Measurements from ENCODE around the gene STAMBP. TPM values are rescaled to one million over a fixed set of nuclear protein-coding genes. Genes with fewer than 3 reads are reported as not detected.
"Not testable (repeated sequence)": the region's sequence is repeated elsewhere in the genome, so short reads cannot be mapped to it uniquely, and the experiment has no call there.

STAMBP gene
- polyA plus RNA-seq, 12 donors, result 20.9 to 52.3 (median 46.7) TPM; not detected in 1

GRCh38 chr2:73903313-73903712 lies 74.6 kb downstream of the STAMBP start:
- no peak for DNase-seq

DNA sequence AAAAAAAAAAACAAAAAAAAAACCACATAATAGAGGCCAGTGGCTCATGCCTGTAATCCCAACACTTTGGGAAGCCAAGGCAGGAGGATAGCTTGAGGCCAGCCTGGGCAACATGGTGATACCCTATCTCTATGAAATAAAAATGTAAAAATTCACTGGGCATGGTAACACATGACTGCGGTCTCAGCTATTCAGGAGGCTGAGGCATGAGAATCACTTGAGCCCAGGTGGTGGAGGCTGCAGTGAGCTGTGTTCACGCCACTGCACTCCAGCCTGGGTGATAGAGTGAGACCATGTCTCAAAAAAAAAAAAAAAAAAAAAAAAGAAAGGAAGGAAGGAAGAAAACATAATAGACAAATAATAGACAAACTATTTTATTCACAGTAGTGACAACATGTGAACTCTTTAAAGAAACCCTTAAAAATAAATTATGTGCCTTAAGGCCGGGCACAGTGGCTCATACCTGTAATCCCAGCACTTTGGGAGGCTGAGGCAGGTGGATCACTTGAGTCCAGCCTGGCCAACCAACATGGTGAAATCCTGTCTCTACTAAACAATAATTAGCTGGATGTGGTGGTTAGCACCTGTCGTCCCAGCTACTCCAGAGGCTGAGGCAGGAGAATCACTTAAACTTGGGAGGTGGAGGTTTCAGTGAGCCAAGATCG lies 75.3 kb downstream of the STAMBP start:
- not testable (repeated sequence) for DNase-seq

DNA sequence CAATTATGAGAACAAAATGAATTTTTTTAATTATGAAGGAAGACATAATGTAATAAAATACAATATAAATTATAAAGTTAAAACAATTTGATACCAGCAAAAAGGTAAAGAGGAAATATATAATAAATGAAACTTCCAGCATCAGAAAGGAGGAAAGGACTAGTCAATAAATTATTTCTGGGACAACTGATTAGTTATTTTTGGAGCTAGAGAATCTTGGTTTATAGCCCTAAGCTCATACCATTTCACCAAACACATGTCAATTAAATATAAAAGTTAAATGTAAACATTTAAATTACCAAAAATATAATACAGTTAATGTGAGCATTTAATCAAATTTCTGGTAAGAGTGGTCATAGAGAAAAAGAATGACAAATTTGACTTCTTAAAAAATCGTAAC lies 76.2 kb downstream of the STAMBP start:
- DNase-seq, result no peak

DNA sequence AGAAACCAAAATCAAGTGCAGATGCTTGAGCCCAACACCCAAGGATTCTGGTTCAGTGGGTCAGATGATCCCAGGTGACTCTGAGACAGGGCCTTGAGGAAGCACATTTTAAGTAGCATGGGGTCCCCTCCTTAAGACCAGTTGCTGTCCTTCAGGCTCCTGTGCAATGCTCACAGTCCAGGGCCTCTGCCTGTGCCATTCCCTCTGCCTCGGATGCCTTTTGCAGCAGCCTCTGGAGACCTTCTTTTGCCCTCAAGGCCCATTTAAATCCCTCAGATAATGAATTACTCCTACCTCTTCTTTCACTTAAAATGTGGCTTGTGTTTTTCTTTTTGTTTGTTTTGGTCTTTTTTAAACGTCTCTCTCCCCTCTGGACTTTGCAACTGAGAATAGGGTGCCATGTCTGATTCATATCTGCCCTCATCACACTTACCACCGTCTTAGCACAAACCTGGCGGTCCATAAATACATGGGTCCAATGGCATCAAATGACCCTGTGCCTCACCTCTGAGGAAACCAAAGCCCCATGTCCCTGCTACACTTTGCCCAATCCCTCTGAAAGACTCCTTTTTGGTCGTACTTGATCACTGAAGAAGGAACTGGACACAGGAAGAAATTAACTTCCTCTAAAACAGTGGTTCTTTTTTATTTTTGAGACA lies 78.2 kb downstream of the STAMBP start:
- no peak for DNase-seq

DNA sequence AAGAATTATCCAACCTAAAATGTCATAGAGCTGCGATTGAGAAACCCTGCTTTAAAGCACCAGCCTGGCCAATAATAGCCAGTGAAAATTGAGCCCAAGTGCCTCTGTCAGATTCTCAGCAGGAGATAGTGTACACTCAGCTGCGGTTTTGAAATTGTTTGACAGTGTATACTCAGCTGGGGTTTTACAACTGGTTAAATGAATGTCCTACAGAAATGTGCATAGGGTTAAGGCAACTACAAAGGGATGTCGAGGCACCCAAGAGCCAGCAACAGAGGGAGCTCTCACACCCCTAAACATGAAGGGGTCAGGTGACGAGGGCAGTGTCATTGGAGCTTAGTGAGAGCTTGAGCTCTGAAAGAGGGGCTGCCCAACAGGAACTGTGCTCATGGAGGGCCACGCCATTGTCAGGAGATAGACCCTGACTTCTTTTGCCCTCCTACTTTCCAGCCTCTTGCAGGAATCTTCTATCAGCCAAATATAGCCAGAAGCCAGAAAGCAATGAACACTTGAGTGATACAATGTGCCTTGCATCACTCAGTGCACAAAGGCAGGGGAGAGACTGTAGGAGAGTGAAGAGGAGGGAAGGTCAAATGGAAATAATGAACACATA lies 79.2 kb downstream of the STAMBP start:
- DNase-seq, result no peak

GRCh38 chr2:73908689-73909652 lies 80.2 kb downstream of the STAMBP start:
- no peak for DNase-seq

DNA sequence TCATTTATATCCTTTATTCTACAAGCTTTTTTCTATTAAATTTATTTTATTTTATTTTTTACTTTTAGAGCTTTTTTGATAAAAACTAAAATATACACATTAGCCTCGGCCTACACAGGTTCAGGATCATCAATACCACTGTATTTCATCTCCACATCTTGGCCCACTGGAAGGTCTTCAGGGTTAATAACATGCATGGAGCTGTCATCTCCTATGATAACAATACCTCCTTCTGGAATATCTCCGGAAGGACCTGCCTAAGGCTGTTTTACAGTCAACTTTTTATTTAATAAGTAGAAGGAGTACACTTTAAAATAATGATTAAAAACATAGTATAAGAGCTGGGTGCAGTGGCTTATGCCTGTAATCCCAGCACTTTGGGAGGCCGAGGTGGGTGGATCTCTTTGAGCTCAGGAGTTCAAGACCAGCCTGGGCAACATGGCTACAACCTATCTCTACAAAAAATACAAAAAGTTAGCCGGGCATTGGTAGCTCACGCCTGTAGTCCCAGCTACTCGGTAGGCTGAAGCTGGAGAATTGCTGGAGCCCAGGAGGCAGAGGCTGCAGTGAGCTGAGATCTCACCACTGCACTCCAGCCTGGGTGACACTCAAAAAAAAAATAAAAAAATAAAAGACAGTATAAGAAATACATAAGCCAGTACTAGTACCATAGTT lies 82.2 kb downstream of the STAMBP start:
- no peak for DNase-seq

GRCh38 chr2:73911548-73912208 lies 82.9 kb downstream of the STAMBP start:
- DNase-seq, result no peak

GRCh38 chr2:73913414-73914054 lies 84.8 kb downstream of the STAMBP start:
- DNase-seq, result no peak

- no peak for DNase-seq
These were observed 85.9 kb downstream of the STAMBP start for GRCh38 chr2:73914667-73915066.

DNA sequence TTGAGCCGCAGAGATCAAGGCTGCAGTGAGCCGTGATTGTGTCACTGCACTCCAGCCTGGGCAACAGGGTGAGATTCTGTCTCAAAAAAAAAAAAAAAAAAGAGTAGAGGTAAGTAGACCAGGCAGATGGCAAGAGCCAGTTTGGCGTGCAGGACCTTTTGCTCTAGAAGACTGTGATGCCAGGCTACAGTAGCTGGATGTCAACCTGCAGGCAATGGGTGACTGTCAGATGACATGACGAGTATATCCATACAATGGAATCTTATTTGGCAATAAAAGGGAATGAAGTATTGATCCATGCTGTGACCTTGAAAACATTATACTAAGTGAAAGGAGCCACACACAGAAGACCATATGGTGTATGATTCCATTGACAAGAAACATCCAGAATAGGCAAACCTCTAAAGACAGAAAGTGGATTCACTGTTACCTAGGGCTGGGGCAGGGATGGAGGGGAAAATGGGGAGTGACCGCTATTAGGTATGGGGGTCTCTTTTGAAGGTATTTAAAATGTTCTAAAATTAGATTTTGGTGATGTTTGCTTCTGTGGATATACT lies 86.8 kb downstream of the STAMBP start:
- DNase-seq, result no peak

DNA sequence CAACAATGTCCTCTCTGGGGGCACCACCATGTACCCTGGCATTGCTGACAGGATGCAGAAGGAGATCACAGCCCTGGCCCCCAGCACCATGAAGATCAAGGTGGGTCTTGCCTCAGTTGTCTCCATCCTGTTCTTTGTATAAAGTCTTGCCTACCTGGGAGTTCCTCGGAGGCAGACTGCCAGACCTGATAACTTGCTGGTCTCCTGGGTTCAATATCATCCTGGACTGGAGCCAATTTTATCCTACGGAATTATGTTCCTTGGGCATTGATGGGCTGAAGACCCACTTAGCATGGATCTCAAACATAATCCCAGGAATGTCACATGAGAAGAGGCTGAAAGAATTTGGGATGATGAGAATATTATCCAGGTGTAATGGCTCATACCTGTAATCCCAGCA lies 87.9 kb downstream of the STAMBP start:
- DNase-seq, result no peak

DNA sequence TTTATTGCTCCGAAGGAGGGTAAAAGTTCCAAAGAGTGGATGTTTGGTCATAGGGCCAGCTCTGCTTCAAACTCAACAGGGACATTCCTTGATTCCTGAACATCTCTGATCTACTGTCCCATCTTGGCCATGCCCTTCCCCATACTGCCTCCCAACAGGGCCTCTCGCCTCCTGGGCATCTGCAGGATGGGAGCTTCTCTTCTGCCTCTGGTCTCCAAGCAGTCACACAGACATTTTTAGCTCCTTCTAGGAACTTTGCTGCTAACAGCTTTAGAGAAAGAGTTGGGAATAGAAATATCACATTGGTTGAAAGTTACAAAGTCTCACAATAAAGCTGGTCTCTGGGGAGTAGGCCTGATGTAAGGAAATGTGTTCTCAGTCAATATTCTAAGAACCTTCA lies 88.5 kb downstream of the STAMBP start:
- DNase-seq, result no peak

DNA sequence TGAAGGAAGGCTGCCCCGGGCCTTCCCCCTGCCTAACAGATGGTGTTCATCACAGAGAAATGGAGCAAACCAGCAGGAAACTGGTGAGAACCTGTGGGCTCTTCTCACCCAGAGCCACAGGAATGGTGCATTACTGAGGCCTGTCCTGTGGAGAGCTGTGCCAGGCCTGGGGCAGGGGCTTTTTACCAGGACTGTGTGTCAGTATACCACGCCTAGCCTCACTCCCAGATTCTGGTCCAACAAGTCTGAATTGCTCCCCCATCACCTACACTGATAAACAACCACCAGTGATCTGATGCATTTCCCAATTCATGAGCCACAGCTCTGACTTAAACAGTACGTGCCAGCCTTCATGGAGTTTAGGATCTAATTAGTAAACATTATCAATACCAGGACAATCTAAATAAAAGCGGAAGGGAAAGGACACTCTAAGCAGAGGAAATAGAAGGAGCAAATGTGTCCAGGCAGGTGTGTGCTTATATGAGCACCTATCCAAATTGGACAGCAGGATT lies 89.0 kb downstream of the STAMBP start:
- no peak for DNase-seq

- DNase-seq, result no peak
These were observed 90.1 kb downstream of the STAMBP start for GRCh38 chr2:73918856-73919255.

- no peak for DNase-seq
These were observed 91.0 kb downstream of the STAMBP start for GRCh38 chr2:73919596-73920228.

DNA sequence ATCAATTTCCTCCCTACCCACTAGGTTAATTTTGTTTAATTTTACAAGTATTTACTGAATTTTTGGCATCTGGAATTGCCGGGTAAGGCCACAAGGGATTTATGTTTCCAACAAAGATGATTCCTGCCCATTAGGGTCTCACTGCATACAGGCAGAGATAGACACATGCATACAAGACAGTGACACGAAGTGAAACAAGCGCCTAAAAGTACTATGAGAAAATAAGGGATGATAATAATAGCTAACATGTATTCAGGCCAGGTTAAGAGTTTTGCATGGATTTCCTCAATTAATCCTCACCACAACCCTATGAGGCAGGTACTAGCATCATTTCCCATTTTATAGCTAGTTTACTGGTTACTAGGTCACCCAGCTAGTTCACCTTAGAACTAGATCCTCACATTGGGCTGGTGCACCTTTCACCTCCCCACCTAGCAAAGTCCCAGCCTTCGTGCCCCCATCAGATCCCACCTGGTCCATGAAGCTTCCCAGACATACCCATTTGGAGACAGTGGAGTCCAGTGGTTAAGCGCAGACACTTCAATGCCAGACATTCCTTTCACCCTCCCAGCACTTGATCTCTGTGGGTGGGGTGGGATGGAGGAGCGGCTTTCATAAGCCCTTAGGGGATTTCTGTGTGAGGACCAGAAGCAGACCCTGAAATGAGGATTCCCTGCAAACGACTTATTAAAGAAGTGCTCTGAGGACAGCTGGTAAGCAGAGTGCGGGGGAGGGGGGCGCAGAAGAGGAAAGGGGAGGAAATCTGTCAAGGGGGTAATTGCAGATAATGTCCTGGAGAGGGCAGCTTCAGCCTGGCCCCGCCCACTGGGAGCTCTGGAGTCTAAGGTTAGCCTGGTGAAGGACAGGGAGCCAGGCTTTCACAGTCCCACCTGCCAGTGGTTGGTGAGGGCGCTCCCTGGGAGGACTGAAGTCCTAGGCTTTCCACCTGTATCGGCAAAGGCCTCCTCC lies 92.1 kb downstream of the STAMBP start:
- no peak for DNase-seq

GRCh38 chr2:73921581-73921980 lies 92.8 kb downstream of the STAMBP start:
- no peak for DNase-seq
